GM23338 (cell line): ENCODE data around the gene MYLK2. TPM values are rescaled to one million over a fixed set of nuclear protein-coding genes. Genes with fewer than 3 reads are reported as not detected.

Source experiments
- ATAC-seq: fragments of 200-7000 bp; cut with Tn5 transposase; 3 replicates; pipeline ENCODE4 v1.9.1; 2020
- DNase-seq: peaks from one replicate; pipeline ENCODE4 v3.0.0-alpha.2; 2015; ENCODE audit warnings: low spot score
- H2AFZ ChIP-seq: fragments of 200-600 bp; sonication (generic); 2 replicates; pipeline ENCODE4 v1.8.0; 2016; ENCODE audit warnings: antibody characterized with exemption, mild to moderate bottlenecking, moderate library complexity
- H3F3A ChIP-seq: fragments of 200-600 bp; sonication (generic); replicated peaks from 2 replicates; pipeline ENCODE4 v1.8.0; 2017; ENCODE audit warnings: antibody characterized with exemption, mixed run types, low read depth
- H3K27ac ChIP-seq: fragments of 200-600 bp; sonication (generic); 2 replicates; pipeline ENCODE4 v1.6.1; 2016; ENCODE audit warnings: low read depth
- H3K27me3 ChIP-seq: fragments of 200-600 bp; sonication (generic); 2 replicates; pipeline ENCODE4 v1.8.0; 2016; ENCODE audit warnings: mild to moderate bottlenecking, mixed run types, moderate library complexity; ENCODE audit not compliant: insufficient read depth
- H3K36me3 ChIP-seq: fragments of 200-600 bp; sonication (generic); 2 replicates; pipeline ENCODE4 v1.8.0; 2016; ENCODE audit warnings: mild to moderate bottlenecking; ENCODE audit not compliant: insufficient read depth
- H3K4me1 ChIP-seq: fragments of 200-600 bp; sonication (generic); 2 replicates; pipeline ENCODE4 v1.8.0; 2016; ENCODE audit warnings: mild to moderate bottlenecking, moderate library complexity; ENCODE audit not compliant: insufficient read depth
- H3K4me2 ChIP-seq: fragments of 200-600 bp; sonication (generic); 2 replicates; pipeline ENCODE4 v1.7.1; 2017; ENCODE audit warnings: mixed run types
- H3K4me3 ChIP-seq: fragments of 200-600 bp; sonication (generic); 2 replicates; pipeline ENCODE4 v1.6.1; 2016; ENCODE audit warnings: mixed run types
- H3K79me2 ChIP-seq: fragments of 200-600 bp; sonication (generic); replicated peaks from 2 replicates; pipeline ENCODE4 v1.8.0; 2017; ENCODE audit warnings: mild to moderate bottlenecking; ENCODE audit not compliant: insufficient read depth
- H3K9me2 ChIP-seq: fragments of 200-600 bp; sonication (generic); 2 replicates; pipeline ENCODE4 v1.8.0; 2017; ENCODE audit not compliant: insufficient read depth
- H4K20me1 ChIP-seq: fragments of 200-600 bp; sonication (generic); replicated peaks from 2 replicates; pipeline ENCODE4 v1.8.0; 2017; ENCODE audit warnings: mild to moderate bottlenecking; ENCODE audit not compliant: insufficient read depth
- H3K27ac Mint-ChIP-seq: 2 replicates; pipeline ENCODE4 v1.8.0; 2020; ENCODE audit warnings: inconsistent platforms, mild to moderate bottlenecking, moderate library complexity, mixed read lengths
- H3K27me3 Mint-ChIP-seq: 3 replicates; pipeline ENCODE4 v1.8.0; 2022; ENCODE audit warnings: low read depth, mild to moderate bottlenecking, moderate library complexity, mixed read lengths, inconsistent platforms; ENCODE audit not compliant: insufficient read depth, poor library complexity
- H3K36me3 Mint-ChIP-seq: 3 replicates; pipeline ENCODE4 v1.8.0; 2021; ENCODE audit warnings: low read depth, mild to moderate bottlenecking, inconsistent platforms, moderate library complexity, mixed read lengths
- H3K4me1 Mint-ChIP-seq: 3 replicates; pipeline ENCODE4 v1.8.0; 2020; ENCODE audit warnings: mild to moderate bottlenecking, inconsistent platforms, mixed read lengths
- H3K4me3 Mint-ChIP-seq: 3 replicates; pipeline ENCODE4 v1.8.0; 2021; ENCODE audit warnings: moderate library complexity, mild to moderate bottlenecking, inconsistent platforms, mixed read lengths
- H3K9me3 Mint-ChIP-seq: 3 replicates; pipeline ENCODE4 v1.8.0; 2020; ENCODE audit warnings: moderate library complexity, mild to moderate bottlenecking, inconsistent platforms, mixed read lengths
- CREB1 ChIP-seq: fragments of 250-450 bp; sonication (Bioruptor Pico); IDR thresholded peaks from 2 replicates; pipeline ENCODE4 v1.5.0; 2020; ENCODE audit warnings: low read depth, mild to moderate bottlenecking, moderate library complexity
- EZH2 ChIP-seq: fragments of 200-600 bp; sonication (generic); IDR thresholded peaks from one replicate; pipeline ENCODE4 v1.8.0; 2017; ENCODE audit warnings: antibody characterized with exemption, mild to moderate bottlenecking, low read depth; ENCODE audit not compliant: unreplicated experiment
- EZH2phosphoT487 ChIP-seq: fragments of 200-600 bp; sonication (generic); IDR thresholded peaks from one replicate; pipeline ENCODE4 v1.8.1; 2018; ENCODE audit warnings: antibody characterized with exemption; ENCODE audit not compliant: unreplicated experiment
- JUNB ChIP-seq: IDR thresholded peaks from one replicate; pipeline ENCODE4 v1.6.1; 2016; ENCODE audit warnings: antibody characterized with exemption; ENCODE audit not compliant: unreplicated experiment
- NANOG ChIP-seq: IDR thresholded peaks from 2 replicates; pipeline ENCODE4 v1.6.1; 2016; ENCODE audit warnings: antibody characterized with exemption, borderline replicate concordance
- POLR2AphosphoS5 ChIP-seq: IDR thresholded peaks from 2 replicates; pipeline ENCODE4 v1.6.1; 2016; ENCODE audit warnings: antibody characterized with exemption, low read depth
- STAT1 ChIP-seq: IDR thresholded peaks from one replicate; pipeline ENCODE4 v1.6.1; 2016; ENCODE audit warnings: antibody characterized with exemption; ENCODE audit not compliant: unreplicated experiment
- ZNF114 ChIP-seq: fragments of 250-450 bp; sonication (Bioruptor Pico); IDR thresholded peaks from 2 replicates; pipeline ENCODE4 v1.5.0; 2020; ENCODE audit warnings: mild to moderate bottlenecking, moderate library complexity
- ZNF331 ChIP-seq: fragments of 250-450 bp; sonication (Bioruptor Pico); IDR thresholded peaks from 2 replicates; pipeline ENCODE4 v1.5.0; 2020; ENCODE audit warnings: low read depth, mild to moderate bottlenecking, moderate library complexity
- polyA plus RNA-seq: library from polyadenylated mRNA; unstranded; fragments of >200 nt; fragmentation: Nextera tagmentation; extraction: Ambion mirVana; gene quantifications from 2 replicates; pipeline ENCODE4 v1.2.1, GENCODE V29; 2016
- total RNA-seq: library from RNA; depleted of rRNA; stranded (reverse); fragments of >200 nt; shearing (Covaris generic); gene quantifications from 2 replicates; pipeline ENCODE4 v1.2.3, GENCODE V29; 2014
- TF ChIP-seq, protein P1 (sequence below): IDR thresholded peaks from one replicate; pipeline ENCODE4 v1.6.1; 2018; ENCODE audit warnings: antibody characterized with exemption; ENCODE audit not compliant: unreplicated experiment
- TF ChIP-seq, protein P2 (sequence below): fragments of 250-450 bp; sonication (Bioruptor Pico); IDR thresholded peaks from 2 replicates; pipeline ENCODE4 v1.5.0; 2020; ENCODE audit warnings: mild to moderate bottlenecking, moderate library complexity
- TF ChIP-seq, protein P3 (sequence below): IDR thresholded peaks from 2 replicates; pipeline ENCODE4 v1.6.1; 2016; ENCODE audit warnings: antibody characterized with exemption
- TF ChIP-seq, protein P4 (sequence below), 2 experiments: fragments of 200-600 bp in 1 of 2; sonication (generic) in 1 of 2; conservative IDR thresholded peaks; 2 replicates each; pipeline versions ENCODE4 v1.5.1 to v1.6.1; 2016 to 2017; ENCODE audit warnings: antibody characterized with exemption in 2 of 2, low read depth in 2 of 2, mild to moderate bottlenecking in 2 of 2, moderate library complexity in 1 of 2

The MYLK2 gene
- total and polyA plus RNA-seq, 2 experiments from 2014 or later, result 0.21 to 0.28 TPM

DNA sequence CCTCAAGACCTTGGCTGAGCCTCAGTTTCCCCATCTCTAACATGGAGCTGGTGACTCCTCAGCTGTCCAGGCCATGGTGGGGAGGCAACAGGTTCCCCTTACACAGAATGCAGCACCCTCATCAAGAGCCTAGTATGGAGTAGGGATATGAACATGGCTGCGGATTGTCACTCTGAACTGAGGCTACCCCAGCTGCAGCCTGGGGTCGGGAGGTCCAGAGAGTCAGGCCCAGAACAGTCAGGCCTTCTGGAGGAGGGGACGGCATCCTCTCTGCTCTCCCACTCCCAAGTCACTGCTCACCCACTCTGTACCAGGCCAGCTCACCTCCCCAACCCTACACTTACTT lies 27.6 kb downstream of the MYLK2 start:
- H2AFZ ChIP-seq, result no peak overlapping the region
- H3K36me3 Mint-ChIP-seq, result no peaks in the 10 kb centered on the region
- peaks cover 26% of the 10 kb centered on the region for H3K27me3 Mint-ChIP-seq
- no peak overlapping the region for H3K27ac Mint-ChIP-seq
- no peak overlapping the region for H3K27ac ChIP-seq
- H3K27me3 ChIP-seq, result peaks cover 48% of the 10 kb centered on the region
- H3K9me2 ChIP-seq, result 0 out of 2 replicates have a peak, but pooled peaks cover under 1% of the 10 kb centered on the region
- H3K4me1 Mint-ChIP-seq, result peaks cover 24% of the 10 kb centered on the region
- H3K4me2 ChIP-seq, result no peak overlapping the region
- peaks cover 35% of the 10 kb centered on the region for H3K9me3 Mint-ChIP-seq
- H3K79me2 ChIP-seq, result no peaks in the 10 kb centered on the region
- no peak for TF ChIP-seq POLR2AphosphoS5
- TF ChIP-seq, protein P1, sequence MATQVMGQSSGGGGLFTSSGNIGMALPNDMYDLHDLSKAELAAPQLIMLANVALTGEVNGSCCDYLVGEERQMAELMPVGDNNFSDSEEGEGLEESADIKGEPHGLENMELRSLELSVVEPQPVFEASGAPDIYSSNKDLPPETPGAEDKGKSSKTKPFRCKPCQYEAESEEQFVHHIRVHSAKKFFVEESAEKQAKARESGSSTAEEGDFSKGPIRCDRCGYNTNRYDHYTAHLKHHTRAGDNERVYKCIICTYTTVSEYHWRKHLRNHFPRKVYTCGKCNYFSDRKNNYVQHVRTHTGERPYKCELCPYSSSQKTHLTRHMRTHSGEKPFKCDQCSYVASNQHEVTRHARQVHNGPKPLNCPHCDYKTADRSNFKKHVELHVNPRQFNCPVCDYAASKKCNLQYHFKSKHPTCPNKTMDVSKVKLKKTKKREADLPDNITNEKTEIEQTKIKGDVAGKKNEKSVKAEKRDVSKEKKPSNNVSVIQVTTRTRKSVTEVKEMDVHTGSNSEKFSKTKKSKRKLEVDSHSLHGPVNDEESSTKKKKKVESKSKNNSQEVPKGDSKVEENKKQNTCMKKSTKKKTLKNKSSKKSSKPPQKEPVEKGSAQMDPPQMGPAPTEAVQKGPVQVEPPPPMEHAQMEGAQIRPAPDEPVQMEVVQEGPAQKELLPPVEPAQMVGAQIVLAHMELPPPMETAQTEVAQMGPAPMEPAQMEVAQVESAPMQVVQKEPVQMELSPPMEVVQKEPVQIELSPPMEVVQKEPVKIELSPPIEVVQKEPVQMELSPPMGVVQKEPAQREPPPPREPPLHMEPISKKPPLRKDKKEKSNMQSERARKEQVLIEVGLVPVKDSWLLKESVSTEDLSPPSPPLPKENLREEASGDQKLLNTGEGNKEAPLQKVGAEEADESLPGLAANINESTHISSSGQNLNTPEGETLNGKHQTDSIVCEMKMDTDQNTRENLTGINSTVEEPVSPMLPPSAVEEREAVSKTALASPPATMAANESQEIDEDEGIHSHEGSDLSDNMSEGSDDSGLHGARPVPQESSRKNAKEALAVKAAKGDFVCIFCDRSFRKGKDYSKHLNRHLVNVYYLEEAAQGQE, result no peak
- no peak for TF ChIP-seq CREB1 (CRISPR knock-in tag)
- TF ChIP-seq, protein P2, sequence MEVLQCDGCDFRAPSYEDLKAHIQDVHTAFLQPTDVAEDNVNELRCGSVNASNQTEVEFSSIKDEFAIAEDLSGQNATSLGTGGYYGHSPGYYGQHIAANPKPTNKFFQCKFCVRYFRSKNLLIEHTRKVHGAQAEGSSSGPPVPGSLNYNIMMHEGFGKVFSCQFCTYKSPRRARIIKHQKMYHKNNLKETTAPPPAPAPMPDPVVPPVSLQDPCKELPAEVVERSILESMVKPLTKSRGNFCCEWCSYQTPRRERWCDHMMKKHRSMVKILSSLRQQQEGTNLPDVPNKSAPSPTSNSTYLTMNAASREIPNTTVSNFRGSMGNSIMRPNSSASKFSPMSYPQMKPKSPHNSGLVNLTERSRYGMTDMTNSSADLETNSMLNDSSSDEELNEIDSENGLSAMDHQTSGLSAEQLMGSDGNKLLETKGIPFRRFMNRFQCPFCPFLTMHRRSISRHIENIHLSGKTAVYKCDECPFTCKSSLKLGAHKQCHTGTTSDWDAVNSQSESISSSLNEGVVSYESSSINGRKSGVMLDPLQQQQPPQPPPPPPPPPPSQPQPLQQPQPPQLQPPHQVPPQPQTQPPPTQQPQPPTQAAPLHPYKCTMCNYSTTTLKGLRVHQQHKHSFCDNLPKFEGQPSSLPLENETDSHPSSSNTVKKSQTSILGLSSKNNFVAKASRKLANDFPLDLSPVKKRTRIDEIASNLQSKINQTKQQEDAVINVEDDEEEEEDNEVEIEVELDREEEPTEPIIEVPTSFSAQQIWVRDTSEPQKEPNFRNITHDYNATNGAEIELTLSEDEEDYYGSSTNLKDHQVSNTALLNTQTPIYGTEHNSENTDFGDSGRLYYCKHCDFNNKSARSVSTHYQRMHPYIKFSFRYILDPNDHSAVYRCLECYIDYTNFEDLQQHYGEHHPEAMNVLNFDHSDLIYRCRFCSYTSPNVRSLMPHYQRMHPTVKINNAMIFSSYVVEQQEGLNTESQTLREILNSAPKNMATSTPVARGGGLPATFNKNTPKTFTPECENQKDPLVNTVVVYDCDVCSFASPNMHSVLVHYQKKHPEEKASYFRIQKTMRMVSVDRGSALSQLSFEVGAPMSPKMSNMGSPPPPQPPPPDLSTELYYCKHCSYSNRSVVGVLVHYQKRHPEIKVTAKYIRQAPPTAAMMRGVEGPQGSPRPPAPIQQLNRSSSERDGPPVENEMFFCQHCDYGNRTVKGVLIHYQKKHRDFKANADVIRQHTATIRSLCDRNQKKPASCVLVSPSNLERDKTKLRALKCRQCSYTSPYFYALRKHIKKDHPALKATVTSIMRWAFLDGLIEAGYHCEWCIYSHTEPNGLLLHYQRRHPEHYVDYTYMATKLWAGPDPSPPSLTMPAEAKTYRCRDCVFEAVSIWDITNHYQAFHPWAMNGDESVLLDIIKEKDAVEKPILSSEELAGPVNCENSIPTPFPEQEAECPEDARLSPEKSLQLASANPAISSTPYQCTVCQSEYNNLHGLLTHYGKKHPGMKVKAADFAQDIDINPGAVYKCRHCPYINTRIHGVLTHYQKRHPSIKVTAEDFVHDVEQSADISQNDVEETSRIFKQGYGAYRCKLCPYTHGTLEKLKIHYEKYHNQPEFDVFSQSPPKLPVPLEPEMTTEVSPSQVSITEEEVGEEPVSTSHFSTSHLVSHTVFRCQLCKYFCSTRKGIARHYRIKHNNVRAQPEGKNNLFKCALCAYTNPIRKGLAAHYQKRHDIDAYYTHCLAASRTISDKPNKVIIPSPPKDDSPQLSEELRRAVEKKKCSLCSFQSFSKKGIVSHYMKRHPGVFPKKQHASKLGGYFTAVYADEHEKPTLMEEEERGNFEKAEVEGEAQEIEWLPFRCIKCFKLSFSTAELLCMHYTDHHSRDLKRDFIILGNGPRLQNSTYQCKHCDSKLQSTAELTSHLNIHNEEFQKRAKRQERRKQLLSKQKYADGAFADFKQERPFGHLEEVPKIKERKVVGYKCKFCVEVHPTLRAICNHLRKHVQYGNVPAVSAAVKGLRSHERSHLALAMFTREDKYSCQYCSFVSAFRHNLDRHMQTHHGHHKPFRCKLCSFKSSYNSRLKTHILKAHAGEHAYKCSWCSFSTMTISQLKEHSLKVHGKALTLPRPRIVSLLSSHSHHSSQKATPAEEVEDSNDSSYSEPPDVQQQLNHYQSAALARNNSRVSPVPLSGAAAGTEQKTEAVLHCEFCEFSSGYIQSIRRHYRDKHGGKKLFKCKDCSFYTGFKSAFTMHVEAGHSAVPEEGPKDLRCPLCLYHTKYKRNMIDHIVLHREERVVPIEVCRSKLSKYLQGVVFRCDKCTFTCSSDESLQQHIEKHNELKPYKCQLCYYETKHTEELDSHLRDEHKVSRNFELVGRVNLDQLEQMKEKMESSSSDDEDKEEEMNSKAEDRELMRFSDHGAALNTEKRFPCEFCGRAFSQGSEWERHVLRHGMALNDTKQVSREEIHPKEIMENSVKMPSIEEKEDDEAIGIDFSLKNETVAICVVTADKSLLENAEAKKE (CRISPR knock-in tag), result no peak
- TF ChIP-seq, protein P3, sequence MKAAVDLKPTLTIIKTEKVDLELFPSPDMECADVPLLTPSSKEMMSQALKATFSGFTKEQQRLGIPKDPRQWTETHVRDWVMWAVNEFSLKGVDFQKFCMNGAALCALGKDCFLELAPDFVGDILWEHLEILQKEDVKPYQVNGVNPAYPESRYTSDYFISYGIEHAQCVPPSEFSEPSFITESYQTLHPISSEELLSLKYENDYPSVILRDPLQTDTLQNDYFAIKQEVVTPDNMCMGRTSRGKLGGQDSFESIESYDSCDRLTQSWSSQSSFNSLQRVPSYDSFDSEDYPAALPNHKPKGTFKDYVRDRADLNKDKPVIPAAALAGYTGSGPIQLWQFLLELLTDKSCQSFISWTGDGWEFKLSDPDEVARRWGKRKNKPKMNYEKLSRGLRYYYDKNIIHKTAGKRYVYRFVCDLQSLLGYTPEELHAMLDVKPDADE, result no peak
- TF ChIP-seq, protein P4, sequence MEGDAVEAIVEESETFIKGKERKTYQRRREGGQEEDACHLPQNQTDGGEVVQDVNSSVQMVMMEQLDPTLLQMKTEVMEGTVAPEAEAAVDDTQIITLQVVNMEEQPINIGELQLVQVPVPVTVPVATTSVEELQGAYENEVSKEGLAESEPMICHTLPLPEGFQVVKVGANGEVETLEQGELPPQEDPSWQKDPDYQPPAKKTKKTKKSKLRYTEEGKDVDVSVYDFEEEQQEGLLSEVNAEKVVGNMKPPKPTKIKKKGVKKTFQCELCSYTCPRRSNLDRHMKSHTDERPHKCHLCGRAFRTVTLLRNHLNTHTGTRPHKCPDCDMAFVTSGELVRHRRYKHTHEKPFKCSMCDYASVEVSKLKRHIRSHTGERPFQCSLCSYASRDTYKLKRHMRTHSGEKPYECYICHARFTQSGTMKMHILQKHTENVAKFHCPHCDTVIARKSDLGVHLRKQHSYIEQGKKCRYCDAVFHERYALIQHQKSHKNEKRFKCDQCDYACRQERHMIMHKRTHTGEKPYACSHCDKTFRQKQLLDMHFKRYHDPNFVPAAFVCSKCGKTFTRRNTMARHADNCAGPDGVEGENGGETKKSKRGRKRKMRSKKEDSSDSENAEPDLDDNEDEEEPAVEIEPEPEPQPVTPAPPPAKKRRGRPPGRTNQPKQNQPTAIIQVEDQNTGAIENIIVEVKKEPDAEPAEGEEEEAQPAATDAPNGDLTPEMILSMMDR (conservative IDR thresholded peaks at IDR 0.05; ENCODE audit: low read depth in 2 of 2), result no peak; a peak in 1 of 4 replicates
- TF ChIP-seq EZH2phosphoT487, result no peak
- no peak for TF ChIP-seq ZNF114
- no peak for TF ChIP-seq EZH2
- TF ChIP-seq ZNF331, result no peak
- TF ChIP-seq JUNB, result no peak
- no peak for TF ChIP-seq STAT1
- no peak for TF ChIP-seq NANOG
- no peaks in the 10 kb centered on the region for H4K20me1 ChIP-seq
- no peak for ATAC-seq
- H3K36me3 ChIP-seq, result no peaks in the 10 kb centered on the region
- H3K4me1 ChIP-seq, result peaks cover 20% of the 10 kb centered on the region
- no peak for DNase-seq
- H3K4me3 ChIP-seq, result no peak overlapping the region
- H3F3A ChIP-seq, result peaks cover 2% of the 10 kb centered on the region; the same call in 1 of the 2 replicates
- no peak overlapping the region for H3K4me3 Mint-ChIP-seq
